Tibial artery (tissue), 4 donors: ENCODE measurements around the gene ECM1.

Experiments used
- DNase-seq, 2 donors: peaks; one replicate each; pipeline ENCODE4 v3.0.0-alpha.2; 2019
- H3K27ac ChIP-seq, 2 donors: fragments of 200-600 bp; sonication (generic) in 1 of 2; 1 replicate in 1 of 2; 2 replicates in 1 of 2; pipeline ENCODE4 v1.5.1; 2018 to 2019; ENCODE audit warnings: mild to moderate bottlenecking in 1 of 2
- H3K27me3 ChIP-seq, 2 donors: fragments of 200-600 bp; sonication (generic) in 1 of 2; one replicate each; pipeline versions ENCODE4 v1.5.1 to v1.6.0; 2016 to 2019
- H3K36me3 ChIP-seq, 3 donors: fragments of 200-600 bp; sonication (generic) in 2 of 3; one replicate each; pipeline ENCODE4 v1.5.1; 2016 to 2019; ENCODE audit warnings: mild to moderate bottlenecking in 2 of 3
- H3K4me1 ChIP-seq, 4 donors: fragments of 200-600 bp; sonication (generic) in 2 of 4; 1 replicate in 3 of 4; 2 replicates in 1 of 4; pipeline ENCODE4 v1.5.1; 2016 to 2019
- H3K4me3 ChIP-seq, 2 donors: fragments of 200-600 bp; sonication (generic) in 1 of 2; 1 replicate in 1 of 2; 2 replicates in 1 of 2; pipeline ENCODE4 v1.5.1; 2018 to 2019; ENCODE audit warnings: mild to moderate bottlenecking in 2 of 2
- H3K9me3 ChIP-seq, 3 donors: fragments of 200-600 bp; sonication (generic) in 1 of 3; one replicate each; pipeline ENCODE4 v1.5.1; 2016 to 2019
- CTCF ChIP-seq, 2 experiments: fragments of 200-600 bp in 1 of 2; fragments of 450-650 bp in 1 of 2; IDR thresholded peaks; one replicate each; pipeline ENCODE4 v1.5.1; 2017 to 2019; ENCODE audit warnings: antibody characterized with exemption in 2 of 2, mild to moderate bottlenecking in 1 of 2, moderate library complexity in 1 of 2
- intact Hi-C: fragments of 100-400 bp; cut with DNase I; formaldehyde crosslinking; loops from one replicate; pipeline ENCODE4 v1.15.0; 2023; ENCODE audit warnings: low total_unique reads

ECM1 gene

GRCh38 chr1:150544204-150544603 is 36.3 kb downstream of the ECM1 start:
- intact Hi-C loops = no loop called here
- TF ChIP-seq CTCF (IDR thresholded peaks at IDR 0.05) = no peak
- H3K4me3 ChIP-seq = no peak overlapping the region
- peak overlapping the region in 1 of 2 donors; percentile 10 for H3K27ac ChIP-seq
- no peaks in the 10 kb centered on the region for H3K9me3 ChIP-seq
- H3K36me3 ChIP-seq = no peaks in the 10 kb centered on the region
- no peak for DNase-seq
- no peaks in the 10 kb centered on the region for H3K27me3 ChIP-seq
- peaks cover 0 to 10% (median 3%) of the 10 kb centered on the region in 4 donors for H3K4me1 ChIP-seq

DNA sequence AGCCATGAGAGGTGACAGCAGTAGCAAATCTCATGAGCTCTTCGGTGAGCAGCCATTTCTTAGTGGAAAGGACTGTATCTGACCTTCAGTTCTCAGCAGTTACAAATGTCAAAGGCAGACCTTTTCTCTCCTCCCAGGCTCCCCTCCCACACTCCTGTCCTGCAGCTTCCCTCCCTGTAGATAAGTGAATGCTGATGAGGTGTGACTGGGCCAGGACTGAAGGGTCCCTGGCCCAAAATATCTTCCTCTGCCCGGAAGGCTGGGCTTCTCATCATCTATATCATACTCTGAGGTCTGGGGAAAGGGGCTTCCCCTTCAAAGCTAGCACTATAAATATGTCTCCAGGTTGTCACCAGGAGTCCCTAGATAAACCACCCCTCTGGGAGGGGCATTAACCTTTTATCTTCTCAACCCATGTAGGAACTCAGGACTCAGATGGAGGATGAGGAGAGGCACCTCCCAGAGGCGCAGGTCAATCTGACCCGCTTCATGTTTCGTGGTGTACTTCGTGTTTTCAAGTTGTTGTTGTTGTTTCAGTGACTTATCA is 37.6 kb downstream of the ECM1 start:
- intact Hi-C loops = no loop called here
- H3K9me3 ChIP-seq = no peaks in the 10 kb centered on the region
- H3K4me1 ChIP-seq = peaks cover 0 to 23% (median 16%) of the 10 kb centered on the region in 4 donors
- no peaks in the 10 kb centered on the region for H3K36me3 ChIP-seq
- no peaks in the 10 kb centered on the region for H3K27me3 ChIP-seq
- DNase-seq = no peak
- no peak overlapping the region for H3K27ac ChIP-seq
- H3K4me3 ChIP-seq = no peak overlapping the region
- TF ChIP-seq CTCF (IDR thresholded peaks at IDR 0.05) = no peak

DNA sequence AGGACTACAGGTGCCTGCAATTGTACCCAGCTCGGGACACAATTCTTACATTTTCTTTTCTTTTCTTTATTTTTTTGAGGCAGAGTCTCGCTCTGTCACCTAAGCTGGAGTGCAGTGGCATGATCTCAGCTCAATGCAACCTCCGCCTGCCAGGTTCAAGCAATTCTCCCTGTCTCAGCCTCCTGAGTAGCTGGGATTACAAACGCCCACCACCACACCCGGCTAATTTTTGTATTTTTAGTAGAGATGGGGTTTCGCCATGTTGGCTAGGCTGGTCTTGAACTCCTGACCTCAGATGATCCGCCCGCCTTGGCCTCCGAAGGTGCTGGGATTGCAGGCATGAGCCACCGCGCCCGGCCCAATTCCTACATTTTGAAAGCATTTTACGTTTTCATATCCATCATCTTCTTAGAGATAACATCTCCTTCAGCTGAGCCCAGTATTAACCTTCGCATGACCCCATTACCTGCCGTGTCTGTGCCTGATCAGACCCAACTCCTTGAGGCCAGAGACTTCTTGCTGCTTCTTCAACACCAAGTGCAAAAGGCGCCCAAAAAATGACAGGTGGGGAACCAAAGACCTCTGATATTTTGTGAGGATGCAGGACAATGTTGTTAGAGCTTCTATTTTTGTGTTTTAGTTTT is 38.5 kb downstream of the ECM1 start:
- DNase-seq = no peak
- no peak overlapping the region for H3K27ac ChIP-seq
- H3K27me3 ChIP-seq = no peaks in the 10 kb centered on the region
- TF ChIP-seq CTCF (IDR thresholded peaks at IDR 0.05) = no peak
- no peak overlapping the region for H3K4me3 ChIP-seq
- no peaks in the 10 kb centered on the region for H3K9me3 ChIP-seq
- no peaks in the 10 kb centered on the region for H3K36me3 ChIP-seq
- H3K4me1 ChIP-seq = peaks cover 0 to 32% (median 24%) of the 10 kb centered on the region in 4 donors
- intact Hi-C loops = no loop called here

DNA sequence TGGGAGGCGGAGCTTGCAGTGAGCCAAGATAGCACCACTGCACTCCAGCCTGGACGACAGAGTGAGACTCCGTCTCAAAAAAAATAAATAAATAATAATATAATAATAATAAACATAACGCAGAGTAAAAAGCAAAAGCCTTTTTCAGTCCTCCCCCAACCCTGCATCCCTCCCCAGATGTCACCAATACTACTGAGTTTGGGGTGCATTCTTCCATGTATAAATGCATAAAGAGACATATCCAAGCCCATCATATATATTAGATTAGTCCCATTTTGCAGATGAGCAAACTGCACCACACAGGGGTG is 40.4 kb downstream of the ECM1 start:
- H3K4me3 ChIP-seq = peak overlapping the region; percentile 59 to 73
- no peaks in the 10 kb centered on the region for H3K9me3 ChIP-seq
- peak overlapping the region; percentile 92 to 97 for H3K27ac ChIP-seq
- no peak for DNase-seq
- no peaks in the 10 kb centered on the region for H3K36me3 ChIP-seq
- intact Hi-C loops = no loop called here
- TF ChIP-seq CTCF (IDR thresholded peaks at IDR 0.05) = no peak
- H3K4me1 ChIP-seq = peaks cover 3 to 50% (median 42%) of the 10 kb centered on the region in 4 donors
- no peaks in the 10 kb centered on the region for H3K27me3 ChIP-seq

GRCh38 chr1:150548632-150549495 is 41.0 kb downstream of the ECM1 start, which contains the start of gene ADAMTSL4:
Gene ADAMTSL4 (plus strand): TSS chr1:150549408. CDS start chr1:150552289, 2,881 bp downstream.
- no peaks in the 10 kb centered on the region for H3K9me3 ChIP-seq
- H3K27me3 ChIP-seq = no peaks in the 10 kb centered on the region
- peaks cover 0 to under 1% (median 0%) of the 10 kb centered on the region in 3 donors for H3K36me3 ChIP-seq
- peak; percentile 32 to 35 for TF ChIP-seq CTCF (IDR thresholded peaks at IDR 0.05)
- DNase-seq = peak; percentile 71 to 89
- intact Hi-C loops = no loop called here
- peaks cover 3 to 56% (median 47%) of the 10 kb centered on the region in 4 donors for H3K4me1 ChIP-seq
- peak within 1 kb of the TSS; percentile 92 to 97 for H3K27ac ChIP-seq
- peak within 1 kb of the TSS; percentile 59 to 73 for H3K4me3 ChIP-seq
